HuH-7.5 (cell line): Measurements from ENCODE around the gene LRRC4B.
"Not testable (repeated sequence)": the region's sequence is repeated elsewhere in the genome, so short reads cannot be mapped to it uniquely, and the experiment has no call there.

Experiments used
- DNase-seq: peaks from one replicate; pipeline ENCODE4 v3.0.0; 2011; ENCODE audit warnings: low spot score

Gene LRRC4B

DNA sequence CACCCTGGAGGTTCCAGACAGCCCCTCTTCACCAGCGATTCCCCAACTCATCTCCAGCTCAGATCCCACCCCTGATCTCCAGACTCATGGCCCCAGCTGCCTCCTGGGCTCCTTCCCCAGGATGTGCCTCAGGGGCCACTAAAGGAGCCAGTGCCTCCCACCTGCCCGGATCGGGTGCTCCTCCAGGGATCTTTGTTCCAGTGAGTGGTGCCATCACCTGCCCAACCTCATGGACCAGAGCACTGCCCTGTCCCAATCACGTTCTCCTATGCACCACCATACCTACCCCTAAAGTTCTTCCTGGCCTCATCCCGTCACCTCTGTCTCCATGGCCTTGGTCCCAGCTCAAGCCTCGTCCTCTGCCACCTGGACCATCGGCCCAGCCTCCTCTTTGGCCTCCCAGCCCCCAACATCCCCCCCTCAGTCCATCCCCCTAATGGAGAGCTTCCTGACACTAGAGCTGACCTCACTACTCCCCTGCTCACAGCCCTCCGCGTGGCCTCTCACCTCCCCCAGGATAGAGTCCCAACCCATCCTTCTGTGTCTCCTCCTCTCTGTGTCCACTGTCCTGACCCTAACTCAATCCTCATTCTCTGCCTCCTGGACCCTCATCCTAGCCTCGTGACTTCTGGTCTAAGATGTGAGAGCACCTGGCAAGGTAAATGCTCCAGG lies 82.8 kb downstream of the LRRC4B start:
- no peak for DNase-seq

DNA sequence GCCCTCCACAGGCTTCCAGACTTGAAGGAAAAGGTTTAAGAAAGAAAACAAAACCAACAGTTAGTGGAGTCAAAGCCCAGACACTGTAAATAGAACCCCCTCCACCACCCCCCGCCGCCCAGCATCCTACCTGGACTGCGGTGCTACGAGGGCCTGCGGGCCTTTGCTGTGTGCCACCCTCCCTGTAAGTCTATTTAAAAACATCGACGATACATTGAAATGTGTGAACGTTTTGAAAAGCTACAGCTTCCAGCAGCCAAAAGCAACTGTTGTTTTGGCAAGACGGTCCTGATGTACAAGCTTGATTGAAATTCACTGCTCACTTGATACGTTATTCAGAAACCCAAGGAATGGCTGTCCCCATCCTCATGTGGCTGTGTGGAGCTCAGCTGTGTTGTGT lies 85.3 kb downstream of the LRRC4B start:
- no peak for DNase-seq

DNA sequence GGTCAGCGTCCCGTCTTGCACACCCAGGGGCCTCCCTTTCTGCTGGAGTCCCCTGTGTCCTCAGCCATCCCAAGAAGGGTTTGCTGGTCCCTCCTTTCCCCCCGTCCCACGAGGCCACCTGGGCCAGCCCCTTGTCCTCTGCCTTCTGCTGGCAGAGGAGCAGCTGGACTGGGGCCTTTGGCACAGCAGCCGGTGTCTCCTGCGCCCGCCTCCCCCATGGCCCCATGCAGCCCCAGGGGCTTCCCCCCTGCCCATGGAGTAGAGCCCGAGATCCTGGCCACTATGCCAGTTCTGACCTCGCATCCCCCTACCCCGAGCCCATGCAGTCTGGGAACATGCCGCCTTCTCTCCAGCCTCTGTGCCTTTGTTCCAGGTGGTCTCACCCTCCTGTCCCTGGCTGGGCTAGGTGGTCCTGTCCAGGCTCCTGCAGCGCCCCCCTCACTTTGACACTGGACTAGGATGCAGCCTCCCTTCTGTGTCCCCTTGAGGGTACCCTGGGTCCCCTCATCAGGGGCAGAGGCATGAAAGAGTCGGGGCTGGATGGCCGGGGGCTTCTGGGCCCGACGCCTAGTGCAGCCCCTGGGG lies 85.9 kb downstream of the LRRC4B start:
- no peak for DNase-seq

DNA sequence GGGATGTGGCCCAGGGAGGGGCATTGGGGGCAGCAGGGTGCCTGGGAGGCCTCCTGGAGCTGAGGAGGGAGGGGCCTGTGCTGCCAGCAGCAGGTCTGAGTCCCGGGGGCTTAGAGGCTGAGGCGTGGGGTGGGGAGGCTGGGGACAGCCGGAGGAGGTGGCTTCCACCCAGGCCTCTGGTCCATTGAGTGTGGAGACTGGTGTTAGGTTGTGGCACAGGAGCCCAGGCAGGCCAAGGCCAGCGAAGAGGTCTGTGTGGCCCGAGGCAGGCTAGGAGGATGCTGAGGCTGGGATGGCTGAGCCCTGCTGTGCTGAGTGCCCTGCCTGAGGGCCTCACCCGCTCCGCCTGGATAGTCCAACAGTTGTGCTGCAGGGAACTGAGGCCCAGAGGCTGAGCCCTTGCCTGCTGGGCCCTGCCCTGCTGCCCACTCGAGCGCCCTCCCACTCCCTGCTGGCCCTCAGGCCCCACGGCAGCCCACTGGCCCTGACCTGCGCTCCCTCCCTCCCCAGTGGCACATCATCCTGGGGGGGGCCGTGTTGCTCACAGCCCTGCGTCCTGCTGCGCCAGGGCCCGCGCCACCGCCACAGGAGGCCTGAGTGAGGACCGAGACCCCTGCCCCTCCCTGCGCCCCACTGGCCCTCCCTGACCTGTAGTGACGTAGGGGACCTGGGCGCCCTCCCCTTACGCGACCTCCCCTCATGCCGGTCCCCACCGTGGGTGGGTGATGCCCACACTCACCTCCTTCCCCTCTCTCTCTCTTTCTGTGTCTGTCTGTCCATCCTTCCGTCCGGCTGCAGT lies 86.7 kb downstream of the LRRC4B start:
- no peak for DNase-seq

DNA sequence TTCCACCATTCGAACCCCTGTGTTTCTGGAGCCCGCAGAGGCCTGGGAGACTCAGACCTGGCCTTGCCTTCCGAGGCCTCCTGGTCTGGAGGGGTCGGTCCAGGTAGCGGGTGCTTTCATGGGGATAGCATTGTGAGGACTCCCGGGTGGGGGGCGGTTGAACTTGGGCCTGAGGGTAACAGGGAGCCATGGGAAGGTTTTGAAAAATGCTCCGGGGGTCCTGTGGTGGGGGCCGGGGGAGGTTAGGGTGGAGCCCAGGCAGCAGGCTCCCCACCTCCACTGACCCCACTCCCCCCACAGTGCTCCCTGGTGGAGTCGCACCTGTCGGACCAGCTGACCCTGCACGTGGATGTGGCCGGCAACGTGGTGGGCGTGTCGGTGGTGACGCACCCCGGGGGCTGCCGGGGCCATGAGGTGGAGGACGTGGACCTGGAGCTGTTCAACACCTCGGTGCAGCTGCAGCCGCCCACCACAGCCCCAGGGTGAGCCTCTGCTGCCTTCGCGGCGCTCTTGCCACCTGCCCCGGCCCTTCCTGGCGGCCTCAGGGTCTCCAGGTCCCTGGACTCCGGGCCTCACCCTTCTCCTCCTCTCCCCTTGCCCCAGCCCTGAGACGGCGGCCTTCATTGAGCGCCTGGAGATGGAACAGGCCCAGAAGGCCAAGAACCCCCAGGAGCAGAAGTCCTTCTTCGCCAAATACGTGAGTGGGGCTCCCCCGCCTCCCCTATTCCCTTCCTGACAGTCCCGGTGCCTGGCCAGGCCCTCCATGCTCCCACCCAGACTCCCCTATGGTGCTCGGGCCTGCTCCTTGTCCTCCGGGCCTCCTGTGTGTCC lies 87.7 kb downstream of the LRRC4B start:
- DNase-seq = no peak

DNA sequence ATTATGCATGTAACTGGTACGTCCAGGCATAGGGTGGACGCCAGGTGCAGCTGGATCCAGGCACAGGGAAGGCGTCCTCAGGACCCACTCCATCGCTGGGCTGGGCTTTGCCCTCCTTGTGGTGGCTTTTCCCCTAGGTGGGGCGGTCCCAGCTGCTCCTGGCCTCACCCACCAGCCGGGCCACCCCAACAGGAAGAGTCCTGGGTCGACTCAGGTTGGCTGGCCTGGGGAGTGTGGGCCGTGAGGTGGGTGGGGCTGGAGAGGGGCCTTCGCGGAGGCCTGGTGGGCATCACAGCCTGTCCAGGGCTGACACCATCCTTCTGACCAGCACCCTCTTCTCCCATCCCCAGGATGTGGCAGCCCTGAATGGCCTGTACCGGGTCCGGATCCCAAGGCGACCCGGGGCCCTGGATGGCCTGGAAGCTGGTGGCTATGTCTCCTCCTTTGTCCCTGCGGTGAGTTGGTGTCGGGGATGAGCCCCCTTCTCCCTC lies 88.4 kb downstream of the LRRC4B start:
- DNase-seq = no peak

DNA sequence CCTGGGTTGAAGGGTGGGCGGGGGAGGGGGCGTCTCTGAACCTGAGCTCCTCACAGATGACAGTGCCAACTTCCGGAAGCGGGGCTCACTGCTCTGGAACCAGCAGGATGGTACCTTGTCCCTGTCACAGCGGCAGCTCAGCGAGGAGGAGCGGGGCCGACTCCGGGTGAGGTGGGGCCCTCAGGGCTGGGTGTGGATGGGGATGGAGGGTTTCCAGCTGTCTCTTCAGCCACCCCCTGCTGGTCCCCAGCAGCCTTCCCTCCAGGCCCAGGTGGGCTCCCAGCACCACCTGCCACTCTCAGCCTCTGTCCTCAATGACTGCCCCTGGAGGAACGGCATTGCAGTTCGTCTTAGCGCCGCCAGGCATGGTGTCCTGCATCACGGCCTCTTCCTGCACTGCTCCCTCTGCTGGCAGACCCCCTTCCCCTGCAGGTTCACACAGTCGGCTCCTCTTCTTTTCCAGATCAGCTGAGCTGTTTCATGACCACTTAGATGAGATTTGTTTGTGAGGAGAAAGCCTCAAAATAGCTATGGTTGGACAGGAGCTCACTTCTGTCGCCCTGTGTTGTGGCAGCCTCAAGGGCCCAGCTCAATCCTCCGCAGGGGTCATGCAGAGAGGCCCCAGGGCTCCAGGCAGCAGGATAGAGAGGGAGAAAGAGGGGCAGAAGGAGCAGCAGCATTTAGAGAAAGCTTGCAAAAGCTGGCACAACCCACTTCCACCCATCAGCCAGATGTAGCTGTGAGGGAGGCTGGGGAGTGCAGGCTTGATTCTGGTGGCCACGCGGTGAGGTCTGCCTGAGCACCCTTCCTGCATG lies 89.1 kb downstream of the LRRC4B start:
- peak; percentile 89 for DNase-seq

DNA sequence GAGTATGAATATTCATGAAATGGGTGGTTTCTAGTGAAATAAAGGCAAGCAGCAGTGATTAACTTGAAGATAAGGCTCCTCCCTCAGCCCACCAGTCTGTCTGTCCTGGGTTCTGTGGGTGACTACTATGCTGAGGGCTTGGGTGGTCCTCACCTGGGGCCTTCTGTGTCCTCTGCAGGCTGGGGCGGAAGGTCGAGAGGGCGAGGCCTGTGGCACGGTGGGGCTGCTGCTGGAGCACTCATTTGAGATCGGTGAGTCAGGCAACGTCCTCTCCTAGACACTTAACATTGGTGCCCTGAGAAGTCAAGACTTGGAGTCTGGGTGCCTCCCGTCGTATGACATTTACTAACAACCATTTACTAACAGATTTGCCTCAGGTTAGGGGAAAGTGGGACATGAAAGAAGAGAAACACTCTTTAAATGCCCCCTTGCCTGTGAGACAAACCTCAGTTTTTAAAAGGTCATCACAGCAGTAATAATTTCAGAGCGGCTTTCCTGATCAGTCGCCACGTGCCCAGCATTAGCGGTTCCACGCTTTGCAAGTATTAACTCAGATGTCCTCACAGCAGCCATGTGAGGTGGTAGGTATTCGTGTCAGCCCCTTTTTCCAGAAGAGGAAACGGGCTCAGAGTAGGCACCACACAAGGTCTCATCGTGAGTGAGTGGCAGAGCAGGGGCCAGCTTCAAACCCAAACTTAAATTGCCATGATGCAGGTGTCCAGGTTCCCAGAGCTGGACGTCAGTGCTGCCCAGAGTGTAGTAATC lies 90.3 kb downstream of the LRRC4B start:
- no peak for DNase-seq

DNA sequence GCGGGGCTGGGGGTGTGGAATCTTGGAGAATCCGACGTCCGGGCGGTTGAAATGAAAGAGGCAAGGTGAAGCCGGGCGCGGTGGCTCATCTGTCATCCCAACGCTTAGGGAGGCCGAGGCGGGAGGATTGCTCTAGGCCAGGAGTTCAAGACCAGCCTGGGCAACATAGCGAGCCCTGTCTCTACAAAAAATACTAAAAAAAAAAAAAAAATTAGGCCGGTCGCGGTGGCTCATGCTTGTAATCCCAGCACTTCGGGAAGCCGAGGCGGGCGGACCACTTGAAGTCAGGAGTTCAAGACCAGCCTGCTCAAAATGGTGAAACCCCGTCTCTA lies 91.4 kb downstream of the LRRC4B start:
- DNase-seq = no peak

DNA sequence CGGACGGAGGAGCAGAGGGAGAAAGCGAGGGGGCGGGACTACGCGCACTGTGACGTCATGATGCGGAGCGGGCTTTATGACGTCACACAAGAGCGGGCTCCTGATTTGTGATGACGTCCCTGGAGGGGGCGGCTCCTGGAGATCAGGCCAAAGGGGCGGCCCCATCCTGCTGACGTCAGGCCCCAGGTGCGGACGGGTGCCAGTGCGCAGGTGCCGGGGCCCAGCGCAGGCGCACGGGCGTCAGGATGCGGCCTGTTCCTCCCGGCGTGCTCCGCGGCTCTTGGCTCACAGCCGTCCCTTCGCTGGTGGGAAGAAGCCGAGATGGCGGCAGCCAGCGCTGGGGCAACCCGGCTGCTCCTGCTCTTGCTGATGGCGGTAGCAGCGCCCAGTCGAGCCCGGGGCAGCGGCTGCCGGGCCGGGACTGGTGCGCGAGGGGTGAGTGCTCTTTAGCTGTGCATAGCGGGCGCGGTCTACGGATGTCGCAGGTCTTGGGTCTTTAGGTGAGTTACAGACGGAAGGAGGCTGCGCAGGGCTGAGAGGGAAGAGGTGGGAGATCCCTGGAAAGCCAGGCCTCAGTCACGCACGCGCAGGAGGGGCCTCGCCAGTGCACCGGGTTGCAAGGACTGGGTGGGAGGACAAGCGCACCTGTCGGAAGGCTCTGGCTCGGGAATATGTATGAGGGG lies 91.9 kb downstream of the LRRC4B start, which contains the start of the genes EMC10 and GARIN5A:
EMC10 (plus strand) TSS at position 284 of the 683 bp plus-strand sequence; CDS start at position 322, 38 bp downstream.
GARIN5A (minus strand) TSS at position 625 of the 683 bp plus-strand sequence; CDS start at position 165, 460 bp downstream.
- peak; percentile 86 for DNase-seq

DNA sequence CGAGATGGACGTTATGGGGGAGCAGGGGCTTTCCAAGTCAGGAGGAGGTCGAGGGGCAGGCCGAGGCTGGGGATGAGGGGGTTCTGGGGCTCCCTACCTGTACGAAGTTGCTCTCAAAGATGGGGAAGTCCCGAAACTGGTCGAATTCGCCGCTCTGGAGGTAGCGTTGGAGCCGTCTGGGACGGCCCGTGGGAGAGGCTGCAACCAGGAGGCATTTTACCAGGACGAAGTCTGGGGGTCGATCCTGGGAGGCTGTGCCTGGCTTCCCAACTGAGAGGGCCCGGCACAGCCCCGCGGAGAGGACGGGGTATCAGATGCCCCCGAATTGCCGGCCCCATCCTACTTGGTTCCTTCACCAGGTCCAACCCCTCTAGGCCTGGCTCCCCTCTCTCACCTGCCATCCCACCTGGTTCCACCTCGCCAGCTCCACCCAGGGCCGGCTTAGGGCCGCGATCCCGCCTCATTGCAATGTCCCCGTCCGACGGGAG lies 92.5 kb downstream of the LRRC4B start:
- no peak for DNase-seq

DNA sequence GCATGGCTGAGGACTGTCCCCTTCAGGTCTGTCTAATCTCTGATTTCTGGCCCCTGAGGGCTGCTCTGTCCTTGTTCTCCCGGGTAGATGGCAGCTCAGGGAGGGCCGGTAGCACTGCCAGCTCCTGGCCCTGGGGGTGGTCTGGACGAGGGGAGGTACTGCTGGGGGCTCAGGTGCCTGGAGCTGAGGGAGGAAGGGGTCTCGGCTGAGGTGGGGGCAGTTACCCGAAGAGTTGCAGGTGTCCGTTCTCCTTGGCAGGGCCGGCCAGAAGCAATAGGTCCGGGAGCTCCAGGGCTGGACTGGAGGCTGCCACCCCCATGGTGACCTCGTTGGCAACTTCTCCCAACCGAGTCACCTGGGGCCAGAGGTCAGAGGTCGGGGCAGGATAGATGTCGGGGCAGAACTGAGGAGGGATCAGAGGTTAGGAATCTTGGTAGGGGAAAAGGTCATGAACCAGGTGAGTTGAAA lies 93.1 kb downstream of the LRRC4B start:
- no peak for DNase-seq

DNA sequence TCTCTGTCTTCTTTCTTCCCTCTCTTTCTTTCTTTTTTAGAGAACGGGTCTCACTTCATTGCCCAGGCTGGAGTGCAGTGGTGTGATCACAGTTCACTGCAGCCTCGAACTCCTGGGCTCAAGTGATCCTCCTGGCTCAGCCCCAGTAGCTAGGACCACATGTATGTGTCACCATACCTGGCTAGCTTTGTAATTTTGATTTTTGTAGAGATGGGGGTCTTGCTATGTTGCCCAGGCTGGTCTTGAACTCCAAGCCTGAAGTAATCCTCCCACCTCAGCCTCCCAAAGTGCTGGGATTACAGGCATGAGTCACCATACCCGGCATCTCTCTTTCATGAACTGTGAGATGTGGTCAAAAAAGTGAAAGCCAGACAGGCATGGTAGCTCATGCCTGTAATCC lies 94.9 kb downstream of the LRRC4B start:
- not testable (repeated sequence) for DNase-seq

DNA sequence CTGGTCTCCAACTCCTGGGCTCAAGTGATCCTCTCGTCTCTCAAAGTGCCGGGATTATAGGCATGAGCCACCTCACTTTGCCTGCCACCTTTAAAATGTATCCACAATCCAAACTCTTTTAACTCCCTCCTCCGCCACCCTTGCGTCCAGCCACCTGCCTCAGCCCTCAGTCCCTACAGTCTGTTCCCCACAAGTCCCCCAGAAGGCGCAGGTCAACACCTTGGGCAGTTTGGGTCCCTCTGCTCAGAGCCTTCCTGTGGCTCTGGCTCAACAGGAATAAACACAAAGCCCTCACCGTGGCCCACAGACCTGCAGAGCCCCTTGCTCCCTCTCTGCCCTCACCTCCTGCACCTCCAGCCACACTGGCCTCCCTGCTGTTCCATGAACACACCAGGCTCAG lies 99.4 kb downstream of the LRRC4B start:
- DNase-seq = no peak

DNA sequence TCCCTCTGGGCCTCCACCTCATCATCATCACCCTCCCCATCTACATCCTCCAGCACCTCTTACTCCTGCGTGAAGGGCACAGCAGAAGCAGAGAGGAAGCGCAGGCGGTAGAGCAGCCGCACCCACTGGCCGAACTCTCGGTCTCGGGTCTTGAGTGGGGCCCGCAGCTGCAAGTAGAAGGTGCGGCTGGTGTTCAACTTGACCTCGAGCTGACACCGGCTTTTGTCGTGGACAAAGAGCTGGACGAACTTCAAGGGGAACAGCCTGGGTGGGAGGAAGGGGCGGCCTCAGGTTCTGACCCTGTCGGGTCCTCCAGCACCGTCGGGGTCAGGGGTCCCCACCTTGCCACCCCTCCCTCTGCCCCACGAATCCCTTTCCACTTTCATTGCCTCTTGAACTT lies 100.7 kb downstream of the LRRC4B start:
- DNase-seq = no peak
